PC-3 (cell line): Measurements from ENCODE around the gene EIF4B.

Experiments used
- CTCF ChIP-seq: fragments of 300-600 bp; sonication (generic); conservative IDR thresholded peaks from 2 replicates; pipeline ENCODE4 v1.5.1; 2017; ENCODE audit warnings: antibody characterized with exemption, low read depth, mild to moderate bottlenecking, low read length
- EZH2 ChIP-seq: fragments of 300-600 bp; sonication (generic); IDR thresholded peaks from one replicate; pipeline ENCODE4 v1.6.1; 2017; ENCODE audit warnings: antibody characterized with exemption, mild to moderate bottlenecking, low read length; ENCODE audit not compliant: unreplicated experiment
- EZH2phosphoT487 ChIP-seq: fragments of 300-600 bp; sonication (generic); IDR thresholded peaks from 2 replicates; pipeline ENCODE4 v1.6.1; 2018; ENCODE audit warnings: mild to moderate bottlenecking, antibody characterized with exemption, low read length, borderline replicate concordance

DNA sequence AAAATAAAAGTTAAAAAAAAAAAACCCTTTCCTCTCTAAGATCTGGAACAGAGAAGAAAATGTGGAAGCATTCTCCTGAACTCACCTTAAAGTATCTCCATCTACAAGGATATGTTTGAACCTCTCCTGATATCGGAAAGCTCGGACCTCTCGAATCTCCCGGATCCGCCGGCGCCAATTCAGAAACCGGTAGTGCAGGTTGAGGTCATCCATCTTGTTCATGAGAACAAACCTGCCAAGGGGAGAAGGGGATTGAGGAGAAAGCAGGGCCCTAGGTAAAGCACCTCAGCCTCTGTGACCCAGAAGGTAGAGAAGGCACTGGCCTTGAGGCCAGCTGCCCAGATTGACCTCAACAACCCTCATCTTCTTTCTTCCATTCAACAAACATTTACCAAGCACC, 70.8 kb downstream of the EIF4B start:
- TF ChIP-seq CTCF: no peak
- TF ChIP-seq EZH2phosphoT487: no peak
- TF ChIP-seq EZH2: no peak
